GM23338 (cell line): ENCODE measurements around the gene MAPKAPK3. TPM values are rescaled to one million over a fixed set of nuclear protein-coding genes. Genes with fewer than 3 reads are reported as not detected.

Experiments used
- ATAC-seq: fragments of 200-7000 bp; cut with Tn5 transposase; 3 replicates; pipeline ENCODE4 v1.9.1; 2020
- DNase-seq: peaks from one replicate; pipeline ENCODE4 v3.0.0-alpha.2; 2015; ENCODE audit warnings: low spot score
- H2AFZ ChIP-seq: fragments of 200-600 bp; sonication (generic); 2 replicates; pipeline ENCODE4 v1.8.0; 2016; ENCODE audit warnings: antibody characterized with exemption, mild to moderate bottlenecking, moderate library complexity
- H3F3A ChIP-seq: fragments of 200-600 bp; sonication (generic); replicated peaks from 2 replicates; pipeline ENCODE4 v1.8.0; 2017; ENCODE audit warnings: antibody characterized with exemption, mixed run types, low read depth
- H3K27ac ChIP-seq: fragments of 200-600 bp; sonication (generic); 2 replicates; pipeline ENCODE4 v1.6.1; 2016; ENCODE audit warnings: low read depth
- H3K27me3 ChIP-seq: fragments of 200-600 bp; sonication (generic); 2 replicates; pipeline ENCODE4 v1.8.0; 2016; ENCODE audit warnings: mild to moderate bottlenecking, mixed run types, moderate library complexity; ENCODE audit not compliant: insufficient read depth
- H3K36me3 ChIP-seq: fragments of 200-600 bp; sonication (generic); 2 replicates; pipeline ENCODE4 v1.8.0; 2016; ENCODE audit warnings: mild to moderate bottlenecking; ENCODE audit not compliant: insufficient read depth
- H3K4me1 ChIP-seq: fragments of 200-600 bp; sonication (generic); 2 replicates; pipeline ENCODE4 v1.8.0; 2016; ENCODE audit warnings: mild to moderate bottlenecking, moderate library complexity; ENCODE audit not compliant: insufficient read depth
- H3K4me2 ChIP-seq: fragments of 200-600 bp; sonication (generic); 2 replicates; pipeline ENCODE4 v1.7.1; 2017; ENCODE audit warnings: mixed run types
- H3K4me3 ChIP-seq: fragments of 200-600 bp; sonication (generic); 2 replicates; pipeline ENCODE4 v1.6.1; 2016; ENCODE audit warnings: mixed run types
- H3K79me2 ChIP-seq: fragments of 200-600 bp; sonication (generic); replicated peaks from 2 replicates; pipeline ENCODE4 v1.8.0; 2017; ENCODE audit warnings: mild to moderate bottlenecking; ENCODE audit not compliant: insufficient read depth
- H3K9me2 ChIP-seq: fragments of 200-600 bp; sonication (generic); 2 replicates; pipeline ENCODE4 v1.8.0; 2017; ENCODE audit not compliant: insufficient read depth
- H4K20me1 ChIP-seq: fragments of 200-600 bp; sonication (generic); replicated peaks from 2 replicates; pipeline ENCODE4 v1.8.0; 2017; ENCODE audit warnings: mild to moderate bottlenecking; ENCODE audit not compliant: insufficient read depth
- H3K27ac Mint-ChIP-seq: 2 replicates; pipeline ENCODE4 v1.8.0; 2020; ENCODE audit warnings: inconsistent platforms, mild to moderate bottlenecking, moderate library complexity, mixed read lengths
- H3K27me3 Mint-ChIP-seq: 3 replicates; pipeline ENCODE4 v1.8.0; 2022; ENCODE audit warnings: low read depth, mild to moderate bottlenecking, moderate library complexity, mixed read lengths, inconsistent platforms; ENCODE audit not compliant: insufficient read depth, poor library complexity
- H3K36me3 Mint-ChIP-seq: 3 replicates; pipeline ENCODE4 v1.8.0; 2021; ENCODE audit warnings: low read depth, mild to moderate bottlenecking, inconsistent platforms, moderate library complexity, mixed read lengths
- H3K4me1 Mint-ChIP-seq: 3 replicates; pipeline ENCODE4 v1.8.0; 2020; ENCODE audit warnings: mild to moderate bottlenecking, inconsistent platforms, mixed read lengths
- H3K4me3 Mint-ChIP-seq: 3 replicates; pipeline ENCODE4 v1.8.0; 2021; ENCODE audit warnings: moderate library complexity, mild to moderate bottlenecking, inconsistent platforms, mixed read lengths
- H3K9me3 Mint-ChIP-seq: 3 replicates; pipeline ENCODE4 v1.8.0; 2020; ENCODE audit warnings: moderate library complexity, mild to moderate bottlenecking, inconsistent platforms, mixed read lengths
- CREB1 ChIP-seq: fragments of 250-450 bp; sonication (Bioruptor Pico); IDR thresholded peaks from 2 replicates; pipeline ENCODE4 v1.5.0; 2020; ENCODE audit warnings: low read depth, mild to moderate bottlenecking, moderate library complexity
- CTCF ChIP-seq, 2 experiments: fragments of 200-600 bp in 1 of 2; sonication (generic) in 1 of 2; conservative IDR thresholded peaks; 2 replicates each; pipeline versions ENCODE4 v1.5.1 to v1.6.1; 2016 to 2017; ENCODE audit warnings: antibody characterized with exemption in 2 of 2, low read depth in 2 of 2, mild to moderate bottlenecking in 2 of 2, moderate library complexity in 1 of 2
- ETS1 ChIP-seq: IDR thresholded peaks from 2 replicates; pipeline ENCODE4 v1.6.1; 2016; ENCODE audit warnings: antibody characterized with exemption
- EZH2 ChIP-seq: fragments of 200-600 bp; sonication (generic); IDR thresholded peaks from one replicate; pipeline ENCODE4 v1.8.0; 2017; ENCODE audit warnings: antibody characterized with exemption, mild to moderate bottlenecking, low read depth; ENCODE audit not compliant: unreplicated experiment
- EZH2phosphoT487 ChIP-seq: fragments of 200-600 bp; sonication (generic); IDR thresholded peaks from one replicate; pipeline ENCODE4 v1.8.1; 2018; ENCODE audit warnings: antibody characterized with exemption; ENCODE audit not compliant: unreplicated experiment
- JUNB ChIP-seq: IDR thresholded peaks from one replicate; pipeline ENCODE4 v1.6.1; 2016; ENCODE audit warnings: antibody characterized with exemption; ENCODE audit not compliant: unreplicated experiment
- NANOG ChIP-seq: IDR thresholded peaks from 2 replicates; pipeline ENCODE4 v1.6.1; 2016; ENCODE audit warnings: antibody characterized with exemption, borderline replicate concordance
- POLR2AphosphoS5 ChIP-seq: IDR thresholded peaks from 2 replicates; pipeline ENCODE4 v1.6.1; 2016; ENCODE audit warnings: antibody characterized with exemption, low read depth
- REST ChIP-seq: IDR thresholded peaks from one replicate; pipeline ENCODE4 v1.6.1; 2018; ENCODE audit warnings: antibody characterized with exemption; ENCODE audit not compliant: unreplicated experiment
- STAT1 ChIP-seq: IDR thresholded peaks from one replicate; pipeline ENCODE4 v1.6.1; 2016; ENCODE audit warnings: antibody characterized with exemption; ENCODE audit not compliant: unreplicated experiment
- ZNF114 ChIP-seq: fragments of 250-450 bp; sonication (Bioruptor Pico); IDR thresholded peaks from 2 replicates; pipeline ENCODE4 v1.5.0; 2020; ENCODE audit warnings: mild to moderate bottlenecking, moderate library complexity
- ZNF331 ChIP-seq: fragments of 250-450 bp; sonication (Bioruptor Pico); IDR thresholded peaks from 2 replicates; pipeline ENCODE4 v1.5.0; 2020; ENCODE audit warnings: low read depth, mild to moderate bottlenecking, moderate library complexity
- polyA plus RNA-seq: library from polyadenylated mRNA; unstranded; fragments of >200 nt; fragmentation: Nextera tagmentation; extraction: Ambion mirVana; gene quantifications from 2 replicates; pipeline ENCODE4 v1.2.1, GENCODE V29; 2016
- total RNA-seq: library from RNA; depleted of rRNA; stranded (reverse); fragments of >200 nt; shearing (Covaris generic); gene quantifications from 2 replicates; pipeline ENCODE4 v1.2.3, GENCODE V29; 2014
- TF ChIP-seq, protein P1 (sequence below): fragments of 250-450 bp; sonication (Bioruptor Pico); IDR thresholded peaks from 2 replicates; pipeline ENCODE4 v1.5.0; 2020; ENCODE audit warnings: mild to moderate bottlenecking, moderate library complexity

Gene MAPKAPK3
- total and polyA plus RNA-seq, 2 experiments from 2014 or later = 16.5 to 51.1 TPM

- no peak overlapping the region for H3K4me3 ChIP-seq
- H3K4me2 ChIP-seq = no peak overlapping the region
Observed at GRCh38 chr3:50609763-50610085, 7.2 kb upstream of the MAPKAPK3 start.

More at GRCh38 chr3:50609763-50610085, 7.2 kb upstream of the MAPKAPK3 start:
- Histone ChIP-seq H4K20me1 (peaks cover 2% of the 10 kb centered on the region), H3K9me2 (no peaks in the 10 kb centered on the region), H3K36me3 (no peaks in the 10 kb centered on the region), H3F3A (0 out of 2 replicates have a peak, but pooled peaks cover 7% of the 10 kb centered on the region), H3K27me3 (peaks cover 30% of the 10 kb centered on the region), H2AFZ (no peak overlapping the region), H3K4me1 (peaks cover 8% of the 10 kb centered on the region; the same call in 1 of the 2 replicates), H3K27ac (no peak overlapping the region), H3K79me2 (no peaks in the 10 kb centered on the region)
- H3K4me3 Mint-ChIP-seq = no peak overlapping the region
- no peaks in the 10 kb centered on the region for H3K9me3 Mint-ChIP-seq
- DNase-seq (no peak), ATAC-seq (no peak)
- TF ChIP-seq ETS1 (no peak), ZNF114 (no peak), STAT1 (no peak), CREB1 (CRISPR knock-in tag) (no peak), NANOG (no peak), REST (no peak), EZH2 (no peak), CTCF (conservative IDR thresholded peaks at IDR 0.05; ENCODE audit: low read depth in 2 of 2) (no peak), POLR2AphosphoS5 (no peak), EZH2phosphoT487 (no peak), ZNF331 (CRISPR knock-in tag) (no peak), JUNB (no peak)
- TF ChIP-seq, protein P1, sequence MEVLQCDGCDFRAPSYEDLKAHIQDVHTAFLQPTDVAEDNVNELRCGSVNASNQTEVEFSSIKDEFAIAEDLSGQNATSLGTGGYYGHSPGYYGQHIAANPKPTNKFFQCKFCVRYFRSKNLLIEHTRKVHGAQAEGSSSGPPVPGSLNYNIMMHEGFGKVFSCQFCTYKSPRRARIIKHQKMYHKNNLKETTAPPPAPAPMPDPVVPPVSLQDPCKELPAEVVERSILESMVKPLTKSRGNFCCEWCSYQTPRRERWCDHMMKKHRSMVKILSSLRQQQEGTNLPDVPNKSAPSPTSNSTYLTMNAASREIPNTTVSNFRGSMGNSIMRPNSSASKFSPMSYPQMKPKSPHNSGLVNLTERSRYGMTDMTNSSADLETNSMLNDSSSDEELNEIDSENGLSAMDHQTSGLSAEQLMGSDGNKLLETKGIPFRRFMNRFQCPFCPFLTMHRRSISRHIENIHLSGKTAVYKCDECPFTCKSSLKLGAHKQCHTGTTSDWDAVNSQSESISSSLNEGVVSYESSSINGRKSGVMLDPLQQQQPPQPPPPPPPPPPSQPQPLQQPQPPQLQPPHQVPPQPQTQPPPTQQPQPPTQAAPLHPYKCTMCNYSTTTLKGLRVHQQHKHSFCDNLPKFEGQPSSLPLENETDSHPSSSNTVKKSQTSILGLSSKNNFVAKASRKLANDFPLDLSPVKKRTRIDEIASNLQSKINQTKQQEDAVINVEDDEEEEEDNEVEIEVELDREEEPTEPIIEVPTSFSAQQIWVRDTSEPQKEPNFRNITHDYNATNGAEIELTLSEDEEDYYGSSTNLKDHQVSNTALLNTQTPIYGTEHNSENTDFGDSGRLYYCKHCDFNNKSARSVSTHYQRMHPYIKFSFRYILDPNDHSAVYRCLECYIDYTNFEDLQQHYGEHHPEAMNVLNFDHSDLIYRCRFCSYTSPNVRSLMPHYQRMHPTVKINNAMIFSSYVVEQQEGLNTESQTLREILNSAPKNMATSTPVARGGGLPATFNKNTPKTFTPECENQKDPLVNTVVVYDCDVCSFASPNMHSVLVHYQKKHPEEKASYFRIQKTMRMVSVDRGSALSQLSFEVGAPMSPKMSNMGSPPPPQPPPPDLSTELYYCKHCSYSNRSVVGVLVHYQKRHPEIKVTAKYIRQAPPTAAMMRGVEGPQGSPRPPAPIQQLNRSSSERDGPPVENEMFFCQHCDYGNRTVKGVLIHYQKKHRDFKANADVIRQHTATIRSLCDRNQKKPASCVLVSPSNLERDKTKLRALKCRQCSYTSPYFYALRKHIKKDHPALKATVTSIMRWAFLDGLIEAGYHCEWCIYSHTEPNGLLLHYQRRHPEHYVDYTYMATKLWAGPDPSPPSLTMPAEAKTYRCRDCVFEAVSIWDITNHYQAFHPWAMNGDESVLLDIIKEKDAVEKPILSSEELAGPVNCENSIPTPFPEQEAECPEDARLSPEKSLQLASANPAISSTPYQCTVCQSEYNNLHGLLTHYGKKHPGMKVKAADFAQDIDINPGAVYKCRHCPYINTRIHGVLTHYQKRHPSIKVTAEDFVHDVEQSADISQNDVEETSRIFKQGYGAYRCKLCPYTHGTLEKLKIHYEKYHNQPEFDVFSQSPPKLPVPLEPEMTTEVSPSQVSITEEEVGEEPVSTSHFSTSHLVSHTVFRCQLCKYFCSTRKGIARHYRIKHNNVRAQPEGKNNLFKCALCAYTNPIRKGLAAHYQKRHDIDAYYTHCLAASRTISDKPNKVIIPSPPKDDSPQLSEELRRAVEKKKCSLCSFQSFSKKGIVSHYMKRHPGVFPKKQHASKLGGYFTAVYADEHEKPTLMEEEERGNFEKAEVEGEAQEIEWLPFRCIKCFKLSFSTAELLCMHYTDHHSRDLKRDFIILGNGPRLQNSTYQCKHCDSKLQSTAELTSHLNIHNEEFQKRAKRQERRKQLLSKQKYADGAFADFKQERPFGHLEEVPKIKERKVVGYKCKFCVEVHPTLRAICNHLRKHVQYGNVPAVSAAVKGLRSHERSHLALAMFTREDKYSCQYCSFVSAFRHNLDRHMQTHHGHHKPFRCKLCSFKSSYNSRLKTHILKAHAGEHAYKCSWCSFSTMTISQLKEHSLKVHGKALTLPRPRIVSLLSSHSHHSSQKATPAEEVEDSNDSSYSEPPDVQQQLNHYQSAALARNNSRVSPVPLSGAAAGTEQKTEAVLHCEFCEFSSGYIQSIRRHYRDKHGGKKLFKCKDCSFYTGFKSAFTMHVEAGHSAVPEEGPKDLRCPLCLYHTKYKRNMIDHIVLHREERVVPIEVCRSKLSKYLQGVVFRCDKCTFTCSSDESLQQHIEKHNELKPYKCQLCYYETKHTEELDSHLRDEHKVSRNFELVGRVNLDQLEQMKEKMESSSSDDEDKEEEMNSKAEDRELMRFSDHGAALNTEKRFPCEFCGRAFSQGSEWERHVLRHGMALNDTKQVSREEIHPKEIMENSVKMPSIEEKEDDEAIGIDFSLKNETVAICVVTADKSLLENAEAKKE (CRISPR knock-in tag) = no peak
- H3K27ac Mint-ChIP-seq = no peak overlapping the region
- H3K27me3 Mint-ChIP-seq = peaks cover 45% of the 10 kb centered on the region
- H3K4me1 Mint-ChIP-seq = peaks cover 14% of the 10 kb centered on the region
- H3K36me3 Mint-ChIP-seq = no peaks in the 10 kb centered on the region
